GM23338 (cell line): ENCODE measurements around the gene NACA2. TPM values are rescaled to one million over a fixed set of nuclear protein-coding genes. Genes with fewer than 3 reads are reported as not detected.

Experiments
- ATAC-seq: fragments of 200-7000 bp; cut with Tn5 transposase; 3 replicates; pipeline ENCODE4 v1.9.1; 2020
- DNase-seq: peaks from one replicate; pipeline ENCODE4 v3.0.0-alpha.2; 2015; ENCODE audit warnings: low spot score
- H2AFZ ChIP-seq: fragments of 200-600 bp; sonication (generic); 2 replicates; pipeline ENCODE4 v1.8.0; 2016; ENCODE audit warnings: antibody characterized with exemption, mild to moderate bottlenecking, moderate library complexity
- H3F3A ChIP-seq: fragments of 200-600 bp; sonication (generic); replicated peaks from 2 replicates; pipeline ENCODE4 v1.8.0; 2017; ENCODE audit warnings: antibody characterized with exemption, mixed run types, low read depth
- H3K27ac ChIP-seq: fragments of 200-600 bp; sonication (generic); 2 replicates; pipeline ENCODE4 v1.6.1; 2016; ENCODE audit warnings: low read depth
- H3K27me3 ChIP-seq: fragments of 200-600 bp; sonication (generic); 2 replicates; pipeline ENCODE4 v1.8.0; 2016; ENCODE audit warnings: mild to moderate bottlenecking, mixed run types, moderate library complexity; ENCODE audit not compliant: insufficient read depth
- H3K36me3 ChIP-seq: fragments of 200-600 bp; sonication (generic); 2 replicates; pipeline ENCODE4 v1.8.0; 2016; ENCODE audit warnings: mild to moderate bottlenecking; ENCODE audit not compliant: insufficient read depth
- H3K4me1 ChIP-seq: fragments of 200-600 bp; sonication (generic); 2 replicates; pipeline ENCODE4 v1.8.0; 2016; ENCODE audit warnings: mild to moderate bottlenecking, moderate library complexity; ENCODE audit not compliant: insufficient read depth
- H3K4me2 ChIP-seq: fragments of 200-600 bp; sonication (generic); 2 replicates; pipeline ENCODE4 v1.7.1; 2017; ENCODE audit warnings: mixed run types
- H3K4me3 ChIP-seq: fragments of 200-600 bp; sonication (generic); 2 replicates; pipeline ENCODE4 v1.6.1; 2016; ENCODE audit warnings: mixed run types
- H3K79me2 ChIP-seq: fragments of 200-600 bp; sonication (generic); replicated peaks from 2 replicates; pipeline ENCODE4 v1.8.0; 2017; ENCODE audit warnings: mild to moderate bottlenecking; ENCODE audit not compliant: insufficient read depth
- H3K9me2 ChIP-seq: fragments of 200-600 bp; sonication (generic); 2 replicates; pipeline ENCODE4 v1.8.0; 2017; ENCODE audit not compliant: insufficient read depth
- H4K20me1 ChIP-seq: fragments of 200-600 bp; sonication (generic); replicated peaks from 2 replicates; pipeline ENCODE4 v1.8.0; 2017; ENCODE audit warnings: mild to moderate bottlenecking; ENCODE audit not compliant: insufficient read depth
- H3K27ac Mint-ChIP-seq: 2 replicates; pipeline ENCODE4 v1.8.0; 2020; ENCODE audit warnings: inconsistent platforms, mild to moderate bottlenecking, moderate library complexity, mixed read lengths
- H3K27me3 Mint-ChIP-seq: 3 replicates; pipeline ENCODE4 v1.8.0; 2022; ENCODE audit warnings: low read depth, mild to moderate bottlenecking, moderate library complexity, mixed read lengths, inconsistent platforms; ENCODE audit not compliant: insufficient read depth, poor library complexity
- H3K36me3 Mint-ChIP-seq: 3 replicates; pipeline ENCODE4 v1.8.0; 2021; ENCODE audit warnings: low read depth, mild to moderate bottlenecking, inconsistent platforms, moderate library complexity, mixed read lengths
- H3K4me1 Mint-ChIP-seq: 3 replicates; pipeline ENCODE4 v1.8.0; 2020; ENCODE audit warnings: mild to moderate bottlenecking, inconsistent platforms, mixed read lengths
- H3K4me3 Mint-ChIP-seq: 3 replicates; pipeline ENCODE4 v1.8.0; 2021; ENCODE audit warnings: moderate library complexity, mild to moderate bottlenecking, inconsistent platforms, mixed read lengths
- H3K9me3 Mint-ChIP-seq: 3 replicates; pipeline ENCODE4 v1.8.0; 2020; ENCODE audit warnings: moderate library complexity, mild to moderate bottlenecking, inconsistent platforms, mixed read lengths
- CTCF ChIP-seq, 2 experiments: fragments of 200-600 bp in 1 of 2; sonication (generic) in 1 of 2; conservative IDR thresholded peaks; 2 replicates each; pipeline versions ENCODE4 v1.5.1 to v1.6.1; 2016 to 2017; ENCODE audit warnings: antibody characterized with exemption in 2 of 2, low read depth in 2 of 2, mild to moderate bottlenecking in 2 of 2, moderate library complexity in 1 of 2
- ETS1 ChIP-seq: IDR thresholded peaks from 2 replicates; pipeline ENCODE4 v1.6.1; 2016; ENCODE audit warnings: antibody characterized with exemption
- JUNB ChIP-seq: IDR thresholded peaks from one replicate; pipeline ENCODE4 v1.6.1; 2016; ENCODE audit warnings: antibody characterized with exemption; ENCODE audit not compliant: unreplicated experiment
- NANOG ChIP-seq: IDR thresholded peaks from 2 replicates; pipeline ENCODE4 v1.6.1; 2016; ENCODE audit warnings: antibody characterized with exemption, borderline replicate concordance
- POLR2AphosphoS5 ChIP-seq: IDR thresholded peaks from 2 replicates; pipeline ENCODE4 v1.6.1; 2016; ENCODE audit warnings: antibody characterized with exemption, low read depth
- REST ChIP-seq: IDR thresholded peaks from one replicate; pipeline ENCODE4 v1.6.1; 2018; ENCODE audit warnings: antibody characterized with exemption; ENCODE audit not compliant: unreplicated experiment
- STAT1 ChIP-seq: IDR thresholded peaks from one replicate; pipeline ENCODE4 v1.6.1; 2016; ENCODE audit warnings: antibody characterized with exemption; ENCODE audit not compliant: unreplicated experiment
- polyA plus RNA-seq: library from polyadenylated mRNA; unstranded; fragments of >200 nt; fragmentation: Nextera tagmentation; extraction: Ambion mirVana; gene quantifications from 2 replicates; pipeline ENCODE4 v1.2.1, GENCODE V29; 2016
- total RNA-seq: library from RNA; depleted of rRNA; stranded (reverse); fragments of >200 nt; shearing (Covaris generic); gene quantifications from 2 replicates; pipeline ENCODE4 v1.2.3, GENCODE V29; 2014

NACA2 gene
- total and polyA plus RNA-seq, 2 experiments from 2014 or later = 0.65 TPM; not detected in 1

GRCh38 chr17:61635913-61636432 lies 45.0 kb upstream of the NACA2 start:
- Mint-ChIP-seq H3K27me3 (no peaks in the 10 kb centered on the region), H3K4me1 (no peaks in the 10 kb centered on the region), H3K4me3 (no peak overlapping the region), H3K27ac (no peak overlapping the region), H3K36me3 (no peaks in the 10 kb centered on the region), H3K9me3 (peaks cover 5% of the 10 kb centered on the region; the same call in 2 of the 3 replicates)
- Histone ChIP-seq H3K27ac (no peak overlapping the region), H3K27me3 (no peaks in the 10 kb centered on the region), H2AFZ (no peak overlapping the region), H3K9me2 (no peaks in the 10 kb centered on the region), H3K4me3 (no peak overlapping the region), H3F3A (no peaks in the 10 kb centered on the region), H3K4me1 (no peaks in the 10 kb centered on the region), H3K79me2 (no peaks in the 10 kb centered on the region), H3K36me3 (no peaks in the 10 kb centered on the region), H3K4me2 (no peak overlapping the region), H4K20me1 (no peaks in the 10 kb centered on the region)
- TF ChIP-seq REST (no peak), STAT1 (no peak), POLR2AphosphoS5 (no peak), CTCF (conservative IDR thresholded peaks at IDR 0.05; ENCODE audit: low read depth in 2 of 2) (peak; percentile 90 to 96)
- ATAC-seq (peak; percentile 41), DNase-seq (peak; percentile 76)

- Mint-ChIP-seq H3K27me3 (no peaks in the 10 kb centered on the region), H3K36me3 (no peaks in the 10 kb centered on the region), H3K4me3 (no peak overlapping the region), H3K4me1 (no peaks in the 10 kb centered on the region), H3K9me3 (peaks cover 5% of the 10 kb centered on the region; the same call in 2 of the 3 replicates), H3K27ac (no peak overlapping the region)
- H3K27ac ChIP-seq = no peak overlapping the region
- DNase-seq = no peak
- H3F3A ChIP-seq = no peaks in the 10 kb centered on the region
- no peaks in the 10 kb centered on the region for H3K27me3 ChIP-seq
- ATAC-seq = no peak
- H3K9me2 ChIP-seq = no peaks in the 10 kb centered on the region
- H3K79me2 ChIP-seq = no peaks in the 10 kb centered on the region
- no peaks in the 10 kb centered on the region for H3K4me1 ChIP-seq
- no peak overlapping the region for H3K4me3 ChIP-seq
- H3K4me2 ChIP-seq = no peak overlapping the region
- no peak overlapping the region for H2AFZ ChIP-seq
- H4K20me1 ChIP-seq = no peaks in the 10 kb centered on the region
- no peaks in the 10 kb centered on the region for H3K36me3 ChIP-seq
- no peak for TF ChIP-seq NANOG
- TF ChIP-seq JUNB = no peak
- no peak for TF ChIP-seq ETS1
Observed at GRCh38 chr17:61634942-61635538, 44.0 kb upstream of the NACA2 start.
